HEK293 (cell line): Measurements from ENCODE around the gene SMPD3.

Experiments used
- CTCF ChIA-PET: fragments of 350-600 bp; formaldehyde crosslinking; extraction: SDS; loops from one replicate; lab custom pipeline; 2021; ENCODE audit warnings: antibody characterized with exemption; lab: Yijun Ruan, JAX
- POLR2A ChIA-PET: fragments of 300-600 bp; formaldehyde crosslinking; extraction: SDS; loops from one replicate; lab custom pipeline; 2020; ENCODE audit warnings: antibody characterized with exemption, inconsistent platforms; lab: Yijun Ruan, JAX
- H3K27ac ChIP-seq: fragments of 200-500 bp; sonication (Bioruptor generic); 2 replicates; pipeline ENCODE4 v1.5.1; 2014; ENCODE audit warnings: low read depth, low read length, control low read depth, inconsistent platforms; ENCODE audit errors: extremely low read depth
- H3K36me3 ChIP-seq, 2 experiments: fragments of 200-500 bp in 1 of 2; sonication (Bioruptor generic) in 1 of 2; 1 replicate in 1 of 2; 2 replicates in 1 of 2; pipeline ENCODE4 v1.5.1; 2014 to 2017; ENCODE audit warnings: inconsistent platforms in 2 of 2, low read length in 2 of 2; ENCODE audit not compliant: control insufficient read depth in 2 of 2, insufficient read depth in 1 of 2
- H3K4me1 ChIP-seq: fragments of 200-500 bp; sonication (Bioruptor generic); 2 replicates; pipeline ENCODE4 v1.5.1; 2014; ENCODE audit warnings: mild to moderate bottlenecking, low read length, inconsistent platforms; ENCODE audit not compliant: control insufficient read depth, insufficient read depth
- H3K4me3 ChIP-seq: 2 replicates; pipeline ENCODE4 v1.5.1; 2011; ENCODE audit warnings: low read depth, mild to moderate bottlenecking, control low read depth, low read length, moderate library complexity
- H3K9me3 ChIP-seq: fragments of 200-500 bp; sonication (Bioruptor generic); 2 replicates; pipeline ENCODE4 v1.5.1; 2014; ENCODE audit warnings: low read depth, low read length, inconsistent platforms; ENCODE audit not compliant: control insufficient read depth, insufficient read depth
- HOXC10 ChIP-seq: sonication (generic); formaldehyde crosslinking; IDR thresholded peaks from 2 replicates; pipeline ENCODE4 v1.8.1; 2023; ENCODE audit warnings: mild to moderate bottlenecking, missing genetic modification reagents
- IKZF3 ChIP-seq: fragments of 450-650 bp; IDR thresholded peaks from 2 replicates; pipeline ENCODE4 v1.5.0; 2018; ENCODE audit warnings: missing biosample characterization, mild to moderate bottlenecking, missing genetic modification characterization, moderate library complexity
- PATZ1 ChIP-seq: fragments of 450-650 bp; formaldehyde crosslinking; IDR thresholded peaks from 2 replicates; pipeline ENCODE4 v1.5.1; 2016; ENCODE audit warnings: missing biosample characterization, missing genetic modification characterization
- REPIN1 ChIP-seq: fragments of 450-650 bp; formaldehyde crosslinking; IDR thresholded peaks from 2 replicates; pipeline ENCODE4 v1.5.1; 2017; ENCODE audit warnings: missing biosample characterization, missing genetic modification characterization, low read depth
- SETDB1 ChIP-seq: IDR thresholded peaks from one replicate; pipeline ENCODE4 v1.6.1; 2017; ENCODE audit warnings: mild to moderate bottlenecking, low read length, moderate library complexity, mixed read lengths; ENCODE audit not compliant: insufficient read length
- TRIM28 ChIP-seq: IDR thresholded peaks from 2 replicates; pipeline ENCODE4 v1.6.1; 2011; ENCODE audit warnings: low read length, control low read depth, borderline replicate concordance
- WT1 ChIP-seq: fragments of 450-650 bp; formaldehyde crosslinking; IDR thresholded peaks from 2 replicates; pipeline ENCODE4 v1.5.1; 2016; ENCODE audit warnings: missing biosample characterization, missing genetic modification characterization
- ZBTB21 ChIP-seq: fragments of 450-650 bp; formaldehyde crosslinking; IDR thresholded peaks from 2 replicates; pipeline ENCODE4 v1.5.1; 2017; ENCODE audit warnings: missing biosample characterization, missing genetic modification characterization
- ZBTB44 ChIP-seq: fragments of 450-650 bp; IDR thresholded peaks from 2 replicates; pipeline ENCODE4 v1.5.1; 2018; ENCODE audit warnings: missing biosample characterization, mild to moderate bottlenecking, missing genetic modification characterization
- ZFP3 ChIP-seq: fragments of 450-650 bp; formaldehyde crosslinking; IDR thresholded peaks from 2 replicates; pipeline ENCODE4 v1.5.1; 2016; ENCODE audit warnings: low read depth, missing biosample characterization, missing genetic modification characterization
- ZIC2 ChIP-seq: fragments of 450-650 bp; formaldehyde crosslinking; IDR thresholded peaks from 2 replicates; pipeline ENCODE4 v1.5.1; 2016; ENCODE audit warnings: missing biosample characterization, missing genetic modification characterization
- ZNF18 ChIP-seq: fragments of 450-650 bp; formaldehyde crosslinking; IDR thresholded peaks from 2 replicates; pipeline ENCODE4 v1.5.1; 2016; ENCODE audit warnings: missing biosample characterization, missing genetic modification characterization
- ZNF184 ChIP-seq: fragments of 450-650 bp; IDR thresholded peaks from 2 replicates; pipeline ENCODE4 v1.5.1; 2018; ENCODE audit warnings: missing biosample characterization, mild to moderate bottlenecking, missing genetic modification characterization
- ZNF24 ChIP-seq: fragments of 450-650 bp; formaldehyde crosslinking; IDR thresholded peaks from 2 replicates; pipeline ENCODE4 v1.5.1; 2016; ENCODE audit warnings: missing biosample characterization, missing genetic modification characterization
- ZNF37A ChIP-seq: fragments of 450-650 bp; IDR thresholded peaks from 2 replicates; pipeline ENCODE4 v1.5.1; 2018; ENCODE audit warnings: missing biosample characterization, missing genetic modification characterization
- ZNF571 ChIP-seq: fragments of 450-650 bp; formaldehyde crosslinking; IDR thresholded peaks from 2 replicates; pipeline ENCODE4 v1.5.0; 2017; ENCODE audit warnings: missing biosample characterization, missing genetic modification characterization
- ZNF600 ChIP-seq: fragments of 450-650 bp; formaldehyde crosslinking; IDR thresholded peaks from 2 replicates; pipeline ENCODE4 v1.5.1; 2016; ENCODE audit warnings: missing biosample characterization, missing genetic modification characterization
- ZNF621 ChIP-seq: fragments of 450-650 bp; formaldehyde crosslinking; IDR thresholded peaks from 2 replicates; pipeline ENCODE4 v1.5.1; 2017; ENCODE audit warnings: missing biosample characterization, missing genetic modification characterization
- ZNF654 ChIP-seq: fragments of 450-650 bp; formaldehyde crosslinking; IDR thresholded peaks from 2 replicates; pipeline ENCODE4 v1.5.1; 2016; ENCODE audit warnings: low read depth, missing biosample characterization, missing genetic modification characterization
- ZNF701 ChIP-seq: fragments of 450-650 bp; formaldehyde crosslinking; IDR thresholded peaks from 2 replicates; pipeline ENCODE4 v1.5.1; 2016; ENCODE audit warnings: missing biosample characterization, missing genetic modification characterization
- ZSCAN18 ChIP-seq: fragments of 450-650 bp; formaldehyde crosslinking; IDR thresholded peaks from 2 replicates; pipeline ENCODE4 v1.5.1; 2016; ENCODE audit warnings: missing biosample characterization, missing genetic modification characterization
- ZXDB ChIP-seq: fragments of 450-650 bp; formaldehyde crosslinking; IDR thresholded peaks from 2 replicates; pipeline ENCODE4 v1.5.1; 2016; ENCODE audit warnings: missing biosample characterization, missing genetic modification characterization
- TF ChIP-seq, protein P1 (sequence below): fragments of 450-650 bp; formaldehyde crosslinking; IDR thresholded peaks from 2 replicates; pipeline ENCODE4 v1.5.1; 2016; ENCODE audit warnings: missing biosample characterization, missing genetic modification characterization
- TF ChIP-seq, protein P2 (sequence below): fragments of 450-650 bp; formaldehyde crosslinking; IDR thresholded peaks from 2 replicates; pipeline ENCODE4 v1.5.1; 2016; ENCODE audit warnings: missing biosample characterization, missing genetic modification characterization
- TF ChIP-seq, protein P3 (sequence below): fragments of 450-650 bp; formaldehyde crosslinking; IDR thresholded peaks from 2 replicates; pipeline ENCODE4 v1.5.1; 2016; ENCODE audit warnings: missing biosample characterization, missing genetic modification characterization

SMPD3 gene

DNA sequence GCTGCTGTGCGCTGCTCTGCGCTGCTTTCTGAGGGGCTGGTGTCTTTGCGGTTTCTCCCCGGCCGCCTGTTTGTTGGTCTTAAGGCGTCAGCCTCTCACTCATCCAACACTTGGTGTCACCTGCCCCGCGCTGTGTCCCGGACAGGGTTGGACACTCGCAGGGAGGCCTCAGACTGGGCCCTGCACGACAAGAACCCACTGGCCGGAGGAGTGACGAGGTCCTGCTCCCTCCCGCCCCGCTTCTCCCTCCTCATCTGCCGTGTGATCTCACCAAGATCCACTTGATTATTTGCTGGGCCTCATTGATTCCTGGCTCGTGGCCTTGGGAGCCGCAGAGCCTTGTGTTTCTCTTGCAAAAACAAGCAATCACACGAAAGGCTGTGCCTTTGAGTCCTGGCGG, 80.9 kb downstream of the SMPD3 start (continued):
- TF ChIP-seq REPIN1 (no peak), ZNF24 (tag by site-specific recombination) (no peak), ZNF18 (tag by site-specific recombination) (no peak), ZBTB44 (tag by site-specific recombination) (no peak), ZNF571 (tag by site-specific recombination) (no peak), IKZF3 (tag by site-specific recombination) (no peak), ZNF621 (tag by site-specific recombination) (no peak)

- no peak overlapping the region for H3K27ac ChIP-seq
- ChIA-PET CTCF (interaction anchor here (0.6 to 1.9 kb wide), 10 partner anchors 9 to 151 kb away, joined by 3 to 6 read pairs (median 4); no protein-coding TSS in a partner anchor), POLR2A (interaction anchor here (0.7 kb wide), 1 partner anchor 419 kb away, joined by 3 read pairs; no protein-coding TSS in a partner anchor)
- no peak overlapping the region for H3K4me3 ChIP-seq
- no peaks in the 10 kb centered on the region for H3K36me3 ChIP-seq
- H3K4me1 ChIP-seq: no peaks in the 10 kb centered on the region
- H3K9me3 ChIP-seq: no peaks in the 10 kb centered on the region
- TF ChIP-seq, protein P1, sequence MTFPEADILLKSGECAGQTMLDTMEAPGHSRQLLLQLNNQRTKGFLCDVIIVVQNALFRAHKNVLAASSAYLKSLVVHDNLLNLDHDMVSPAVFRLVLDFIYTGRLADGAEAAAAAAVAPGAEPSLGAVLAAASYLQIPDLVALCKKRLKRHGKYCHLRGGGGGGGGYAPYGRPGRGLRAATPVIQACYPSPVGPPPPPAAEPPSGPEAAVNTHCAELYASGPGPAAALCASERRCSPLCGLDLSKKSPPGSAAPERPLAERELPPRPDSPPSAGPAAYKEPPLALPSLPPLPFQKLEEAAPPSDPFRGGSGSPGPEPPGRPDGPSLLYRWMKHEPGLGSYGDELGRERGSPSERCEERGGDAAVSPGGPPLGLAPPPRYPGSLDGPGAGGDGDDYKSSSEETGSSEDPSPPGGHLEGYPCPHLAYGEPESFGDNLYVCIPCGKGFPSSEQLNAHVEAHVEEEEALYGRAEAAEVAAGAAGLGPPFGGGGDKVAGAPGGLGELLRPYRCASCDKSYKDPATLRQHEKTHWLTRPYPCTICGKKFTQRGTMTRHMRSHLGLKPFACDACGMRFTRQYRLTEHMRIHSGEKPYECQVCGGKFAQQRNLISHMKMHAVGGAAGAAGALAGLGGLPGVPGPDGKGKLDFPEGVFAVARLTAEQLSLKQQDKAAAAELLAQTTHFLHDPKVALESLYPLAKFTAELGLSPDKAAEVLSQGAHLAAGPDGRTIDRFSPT (tag by site-specific recombination): no peak
- TF ChIP-seq ZNF37A (no peak), ZNF184 (tag by site-specific recombination) (no peak), ZIC2 (tag by site-specific recombination) (no peak), TRIM28 (no peak), ZNF654 (tag by site-specific recombination) (peak; percentile 37; the same call in 1 of the 2 replicates), PATZ1 (tag by site-specific recombination) (0 out of 2 replicates have a peak, but pooled peaks have one; percentile 17), ZNF600 (tag by site-specific recombination) (no peak), SETDB1 (no peak), ZBTB21 (no peak), ZXDB (tag by site-specific recombination) (no peak), ZNF701 (no peak), HOXC10 (CRISPR knock-in tag) (no peak), ZSCAN18 (tag by site-specific recombination) (no peak), ZFP3 (no peak), WT1 (no peak)
- TF ChIP-seq, protein P2, sequence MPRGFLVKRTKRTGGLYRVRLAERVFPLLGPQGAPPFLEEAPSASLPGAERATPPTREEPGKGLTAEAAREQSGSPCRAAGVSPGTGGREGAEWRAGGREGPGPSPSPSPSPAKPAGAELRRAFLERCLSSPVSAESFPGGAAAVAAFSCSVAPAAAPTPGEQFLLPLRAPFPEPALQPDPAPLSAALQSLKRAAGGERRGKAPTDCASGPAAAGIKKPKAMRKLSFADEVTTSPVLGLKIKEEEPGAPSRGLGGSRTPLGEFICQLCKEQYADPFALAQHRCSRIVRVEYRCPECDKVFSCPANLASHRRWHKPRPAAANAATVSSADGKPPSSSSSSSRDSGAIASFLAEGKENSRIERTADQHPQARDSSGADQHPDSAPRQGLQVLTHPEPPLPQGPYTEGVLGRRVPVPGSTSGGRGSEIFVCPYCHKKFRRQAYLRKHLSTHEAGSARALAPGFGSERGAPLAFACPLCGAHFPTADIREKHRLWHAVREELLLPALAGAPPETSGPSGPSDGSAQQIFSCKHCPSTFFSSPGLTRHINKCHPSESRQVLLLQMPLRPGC (tag by site-specific recombination): no peak
- TF ChIP-seq, protein P3, sequence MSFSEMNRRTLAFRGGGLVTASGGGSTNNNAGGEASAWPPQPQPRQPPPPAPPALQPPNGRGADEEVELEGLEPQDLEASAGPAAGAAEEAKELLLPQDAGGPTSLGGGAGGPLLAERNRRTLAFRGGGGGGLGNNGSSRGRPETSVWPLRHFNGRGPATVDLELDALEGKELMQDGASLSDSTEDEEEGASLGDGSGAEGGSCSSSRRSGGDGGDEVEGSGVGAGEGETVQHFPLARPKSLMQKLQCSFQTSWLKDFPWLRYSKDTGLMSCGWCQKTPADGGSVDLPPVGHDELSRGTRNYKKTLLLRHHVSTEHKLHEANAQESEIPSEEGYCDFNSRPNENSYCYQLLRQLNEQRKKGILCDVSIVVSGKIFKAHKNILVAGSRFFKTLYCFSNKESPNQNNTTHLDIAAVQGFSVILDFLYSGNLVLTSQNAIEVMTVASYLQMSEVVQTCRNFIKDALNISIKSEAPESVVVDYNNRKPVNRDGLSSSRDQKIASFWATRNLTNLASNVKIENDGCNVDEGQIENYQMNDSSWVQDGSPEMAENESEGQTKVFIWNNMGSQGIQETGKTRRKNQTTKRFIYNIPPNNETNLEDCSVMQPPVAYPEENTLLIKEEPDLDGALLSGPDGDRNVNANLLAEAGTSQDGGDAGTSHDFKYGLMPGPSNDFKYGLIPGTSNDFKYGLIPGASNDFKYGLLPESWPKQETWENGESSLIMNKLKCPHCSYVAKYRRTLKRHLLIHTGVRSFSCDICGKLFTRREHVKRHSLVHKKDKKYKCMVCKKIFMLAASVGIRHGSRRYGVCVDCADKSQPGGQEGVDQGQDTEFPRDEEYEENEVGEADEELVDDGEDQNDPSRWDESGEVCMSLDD: no peak
These were observed 81.3 kb downstream of the SMPD3 start for GRCh38 chr16:68367030-68367429.
